Tibial nerve (tissue), 3 donors: ENCODE measurements around the gene B4GALNT2.
"Not testable (repeated sequence)": the region's sequence is repeated elsewhere in the genome, so short reads cannot be mapped to it uniquely, and the experiment has no call there.

Experiments
- CTCF ChIP-seq, 5 experiments: fragments of 200-600 bp in 3 of 5; fragments of 450-650 bp in 2 of 5; sonication (generic) in 3 of 5; IDR thresholded peaks; one replicate each; pipeline ENCODE4 v1.5.1; 2016 to 2019; ENCODE audit warnings: antibody characterized with exemption in 5 of 5, mild to moderate bottlenecking in 3 of 5, moderate library complexity in 2 of 5
- POLR2A ChIP-seq, 2 donors: fragments of 450-650 bp; IDR thresholded peaks; one replicate each; pipeline ENCODE4 v1.6.1; 2017; ENCODE audit warnings: antibody characterized with exemption in 2 of 2, mild to moderate bottlenecking in 2 of 2, moderate library complexity in 2 of 2

GRCh38 chr17:49103360-49103759, 29.2 kb upstream of the B4GALNT2 start:
- TF ChIP-seq CTCF, POLR2A (IDR thresholded peaks at IDR 0.05): not testable (repeated sequence)
